SH-SY5Y (cell line): ENCODE data around the gene MOV10.

ENCODE experiments used
- GATA2 ChIP-seq: IDR thresholded peaks from 2 replicates; pipeline ENCODE4 v1.6.1; 2011; ENCODE audit warnings: mild to moderate bottlenecking, low read depth, low read length
- GATA3 ChIP-seq: IDR thresholded peaks from 2 replicates; pipeline ENCODE4 v1.6.1; 2011; ENCODE audit warnings: low read depth, mild to moderate bottlenecking, low read length, moderate library complexity

- TF ChIP-seq GATA2 (no peak), GATA3 (no peak)
Observed at GRCh38 chr1:112636597-112637253, 37.7 kb upstream of the MOV10 start.
